HG02840 (cell line): ENCODE results near the gene SNX24.

Experiments
- ATAC-seq: cut with Tn5 transposase; IDR thresholded peaks from one replicate; pipeline ENCODE4 v1.9.1; 2021; ENCODE audit warnings: mild to moderate bottlenecking, moderate library complexity, moderate number of reproducible peaks; ENCODE audit not compliant: unreplicated experiment, low FRiP score

SNX24 gene

GRCh38 chr5:122915717-122916461, 70.5 kb downstream of the SNX24 start:
- ATAC-seq: peak; percentile 95

GRCh38 chr5:122916490-122916889, 71.1 kb downstream of the SNX24 start:
- ATAC-seq: no peak

GRCh38 chr5:122919969-122920368, 74.6 kb downstream of the SNX24 start:
- ATAC-seq: no peak

GRCh38 chr5:122921826-122922225, 76.4 kb downstream of the SNX24 start:
- ATAC-seq: no peak

- ATAC-seq: no peak
Observed at GRCh38 chr5:122924203-122924602, 78.8 kb downstream of the SNX24 start.

GRCh38 chr5:122924719-122925395, 79.4 kb downstream of the SNX24 start:
- ATAC-seq: no peak

GRCh38 chr5:122929001-122929400, 83.6 kb downstream of the SNX24 start:
- no peak for ATAC-seq

- no peak for ATAC-seq
Observed at GRCh38 chr5:122929980-122930379, 84.6 kb downstream of the SNX24 start.

- ATAC-seq: no peak
Observed at GRCh38 chr5:122933956-122934355, 88.5 kb downstream of the SNX24 start.

GRCh38 chr5:122936088-122936487, 90.7 kb downstream of the SNX24 start:
- no peak for ATAC-seq

GRCh38 chr5:122937914-122938313, 92.5 kb downstream of the SNX24 start:
- no peak for ATAC-seq

GRCh38 chr5:122940890-122941289, 95.5 kb downstream of the SNX24 start:
- no peak for ATAC-seq

GRCh38 chr5:122941737-122942136, 96.3 kb downstream of the SNX24 start:
- ATAC-seq: no peak

- no peak for ATAC-seq
Observed at GRCh38 chr5:122942164-122942914, 96.9 kb downstream of the SNX24 start.

GRCh38 chr5:122943050-122943698, 97.8 kb downstream of the SNX24 start:
- peak; percentile 49 for ATAC-seq

GRCh38 chr5:122944051-122944450, 98.6 kb downstream of the SNX24 start:
- ATAC-seq: no peak

GRCh38 chr5:122947372-122947771, 102.0 kb downstream of the SNX24 start:
- ATAC-seq: no peak

GRCh38 chr5:122947772-122948171, 102.4 kb downstream of the SNX24 start:
- ATAC-seq: no peak

- no peak for ATAC-seq
Observed at GRCh38 chr5:122948319-122948718, 102.9 kb downstream of the SNX24 start.

GRCh38 chr5:122951658-122952057, 106.2 kb downstream of the SNX24 start:
- no peak for ATAC-seq

- no peak for ATAC-seq
Observed at GRCh38 chr5:122954719-122955118, 109.3 kb downstream of the SNX24 start.
